GM21529 (cell line): ENCODE results near the gene GSTA1.
"Not testable (repeated sequence)": the region's sequence is repeated elsewhere in the genome, so short reads cannot be mapped to it uniquely, and the experiment has no call there.

Experiments
- ATAC-seq: cut with Tn5 transposase; IDR thresholded peaks from one replicate; pipeline ENCODE4 v1.9.1; 2021; ENCODE audit not compliant: unreplicated experiment

The GSTA1 gene

GRCh38 chr6:52809777-52810176, 6.2 kb upstream of the GSTA1 start:
- not testable (repeated sequence) for ATAC-seq

- ATAC-seq, result no peak
These were observed 5.0 kb upstream of the GSTA1 start for GRCh38 chr6:52808660-52809059.

- ATAC-seq, result no peak
These were observed 810 bp downstream of the GSTA1 start for GRCh38 chr6:52802806-52803205.

- no peak for ATAC-seq
These were observed 2.3 kb downstream of the GSTA1 start for GRCh38 chr6:52801188-52801841.

- ATAC-seq, result not testable (repeated sequence)
These were observed 4.3 kb downstream of the GSTA1 start for GRCh38 chr6:52799272-52799671.

- ATAC-seq, result not testable (repeated sequence)
These were observed 9.2 kb downstream of the GSTA1 start for GRCh38 chr6:52794366-52794765.

GRCh38 chr6:52790861-52791260, 12.8 kb downstream of the GSTA1 start:
- ATAC-seq, result no peak

- ATAC-seq, result not testable (repeated sequence)
These were observed 14.0 kb downstream of the GSTA1 start for GRCh38 chr6:52789658-52790057.

GRCh38 chr6:52788478-52788877, 15.1 kb downstream of the GSTA1 start:
- no peak for ATAC-seq

GRCh38 chr6:52787917-52788316, 15.7 kb downstream of the GSTA1 start:
- no peak for ATAC-seq

- no peak for ATAC-seq
These were observed 17.2 kb downstream of the GSTA1 start for GRCh38 chr6:52786249-52786956.

GRCh38 chr6:52782696-52783274, 20.8 kb downstream of the GSTA1 start:
- ATAC-seq, result not testable (repeated sequence)

- ATAC-seq, result not testable (repeated sequence)
These were observed 21.4 kb downstream of the GSTA1 start for GRCh38 chr6:52782209-52782608.

GRCh38 chr6:52779237-52779636, 24.4 kb downstream of the GSTA1 start:
- ATAC-seq, result no peak

- not testable (repeated sequence) for ATAC-seq
These were observed 26.8 kb downstream of the GSTA1 start for GRCh38 chr6:52776711-52777351.

GRCh38 chr6:52769399-52769798, 34.2 kb downstream of the GSTA1 start:
- not testable (repeated sequence) for ATAC-seq

- not testable (repeated sequence) for ATAC-seq
These were observed 36.0 kb downstream of the GSTA1 start for GRCh38 chr6:52767658-52768057.

GRCh38 chr6:52763322-52763916, 40.2 kb downstream of the GSTA1 start, which contains the start of gene GSTA2:
Gene GSTA2, minus strand, starts transcription at chr6:52763475. Its CDS starts 5,528 bp downstream, at chr6:52757947.
- not testable (repeated sequence) for ATAC-seq

GRCh38 chr6:52761673-52762491, 41.7 kb downstream of the GSTA1 start:
- ATAC-seq, result not testable (repeated sequence)

- no peak for ATAC-seq
These were observed 43.4 kb downstream of the GSTA1 start for GRCh38 chr6:52760105-52760765.
